ENCODE measurements around the gene WDR46. TPM values are rescaled to one million over a fixed set of nuclear protein-coding genes. Genes with fewer than 3 reads are reported as not detected.

Gene WDR46
- polyA plus RNA-seq, 1 donor from 2014 or later = 62.5 TPM

GRCh38 chr6:33278810-33279209 is 10.2 kb downstream of the WDR46 start:
- no peak overlapping the region for H2AFZ ChIP-seq (ENCODE audit: low read depth, low read length)
- no peak for TF ChIP-seq SMC3 (conservative IDR thresholded peaks at IDR 0.05; ENCODE audit: poor library complexity)
- TF ChIP-seq REST (IDR thresholded peaks at IDR 0.05; ENCODE audit: borderline replicate concordance) = no peak
- no peak for TF ChIP-seq MXI1 (conservative IDR thresholded peaks at IDR 0.05; ENCODE audit: poor library complexity, severe bottlenecking)
- no peak for TF ChIP-seq CTCF (IDR thresholded peaks at IDR 0.05; ENCODE audit: poor library complexity, severe bottlenecking)
- no peak for TF ChIP-seq RAD21 (conservative IDR thresholded peaks at IDR 0.05)
- TF ChIP-seq EZH2 (IDR thresholded peaks at IDR 0.05; ENCODE audit: borderline replicate concordance, insufficient read depth, low read length, poor library complexity, severe bottlenecking) = no peak
- no peak for TF ChIP-seq EP300 (conservative IDR thresholded peaks at IDR 0.05; ENCODE audit: poor library complexity, severe bottlenecking)
- no peak for TF ChIP-seq POLR2AphosphoS5 (IDR thresholded peaks at IDR 0.05)
- no peak for TF ChIP-seq TAF1 (IDR thresholded peaks at IDR 0.05; ENCODE audit: low read depth)
- H3K4me2 ChIP-seq (ENCODE audit: low read length) = no peak overlapping the region
- H3K9me2 ChIP-seq (ENCODE audit: insufficient read depth, low read length) = no peaks in the 10 kb centered on the region
- no peaks in the 10 kb centered on the region for H3K36me3 ChIP-seq (ENCODE audit: insufficient read depth, low read length)
- no peaks in the 10 kb centered on the region for H3F3A ChIP-seq (ENCODE audit: insufficient read depth, low read length, poor library complexity, severe bottlenecking)
- H3K27me3 ChIP-seq (ENCODE audit: insufficient read depth, low read depth, low read length) = no peaks in the 10 kb centered on the region
- no peaks in the 10 kb centered on the region for H4K20me1 ChIP-seq (ENCODE audit: insufficient read depth)
- no peak overlapping the region for H3K9ac ChIP-seq (ENCODE audit: low read length)
- peaks cover under 1% of the 10 kb centered on the region for H3K79me2 ChIP-seq (replicated peaks; ENCODE audit: insufficient read depth, low read length)
- H3K4me3 ChIP-seq (ENCODE audit: low read length) = no peak overlapping the region
- H3K27ac ChIP-seq (ENCODE audit: low read length) = no peak overlapping the region
- H3K9me3 ChIP-seq (ENCODE audit: low read length) = no peaks in the 10 kb centered on the region

- H3K9me2 ChIP-seq (ENCODE audit: insufficient read depth, low read length) = no peaks in the 10 kb centered on the region
- H3K9me3 ChIP-seq (ENCODE audit: low read length) = no peaks in the 10 kb centered on the region
- H3K36me3 ChIP-seq (ENCODE audit: insufficient read depth, low read length) = no peaks in the 10 kb centered on the region
- H3K4me2 ChIP-seq (ENCODE audit: low read length) = no peak overlapping the region
- no peak overlapping the region for H3K4me3 ChIP-seq (ENCODE audit: low read length)
- H3F3A ChIP-seq (ENCODE audit: insufficient read depth, low read length, poor library complexity, severe bottlenecking) = no peaks in the 10 kb centered on the region
- no peak for TF ChIP-seq EP300 (conservative IDR thresholded peaks at IDR 0.05; ENCODE audit: poor library complexity, severe bottlenecking)
- no peak for TF ChIP-seq RAD21 (conservative IDR thresholded peaks at IDR 0.05)
- no peak for TF ChIP-seq CTCF (IDR thresholded peaks at IDR 0.05; ENCODE audit: poor library complexity, severe bottlenecking)
- TF ChIP-seq REST (IDR thresholded peaks at IDR 0.05; ENCODE audit: borderline replicate concordance) = no peak
- no peak for TF ChIP-seq POLR2AphosphoS5 (IDR thresholded peaks at IDR 0.05)
- no peak for TF ChIP-seq TAF1 (IDR thresholded peaks at IDR 0.05; ENCODE audit: low read depth)
- no peak for TF ChIP-seq SMC3 (conservative IDR thresholded peaks at IDR 0.05; ENCODE audit: poor library complexity)
- no peak for TF ChIP-seq EZH2 (IDR thresholded peaks at IDR 0.05; ENCODE audit: borderline replicate concordance, insufficient read depth, low read length, poor library complexity, severe bottlenecking)
- TF ChIP-seq MXI1 (conservative IDR thresholded peaks at IDR 0.05; ENCODE audit: poor library complexity, severe bottlenecking) = no peak
- no peak overlapping the region for H3K9ac ChIP-seq (ENCODE audit: low read length)
- H3K27me3 ChIP-seq (ENCODE audit: insufficient read depth, low read depth, low read length) = no peaks in the 10 kb centered on the region
- no peak overlapping the region for H3K27ac ChIP-seq (ENCODE audit: low read length)
- no peak overlapping the region for H2AFZ ChIP-seq (ENCODE audit: low read depth, low read length)
- H4K20me1 ChIP-seq (ENCODE audit: insufficient read depth) = no peaks in the 10 kb centered on the region
- H3K79me2 ChIP-seq (replicated peaks; ENCODE audit: insufficient read depth, low read length) = peaks cover 5% of the 10 kb centered on the region
Measured at GRCh38 chr6:33278392-33278741, 10.7 kb downstream of the WDR46 start.
